Endothelial cell of umbilical vein (primary cell): ENCODE results near the gene AFAP1L2. TPM values are rescaled to one million over a fixed set of nuclear protein-coding genes. Genes with fewer than 3 reads are reported as not detected.

Source experiments
- BruUV-seq: library from RNA; stranded (reverse); fragments of 400-500 nt; replicated peaks from 2 replicates; lab custom pipeline; 2021; lab: Mats Ljungman, UMichigan
- CTCF ChIA-PET: fragments of 300-600, 350-600 bp; sonication (Branson Sonifier 250); formaldehyde crosslinking; loops from one replicate; lab custom pipeline; 2021; ENCODE audit warnings: antibody characterized with exemption, inconsistent platforms; lab: Charles Lee
- POLR2A ChIA-PET: fragments of 300-600, 350-600 bp; sonication (Branson Sonifier 250); formaldehyde crosslinking; loops from one replicate; lab custom pipeline; 2021; ENCODE audit warnings: antibody characterized with exemption, inconsistent platforms; lab: Charles Lee
- DNase-seq: peaks from one replicate; pipeline ENCODE4 v3.0.0-alpha.2; 2011; ENCODE audit warnings: low read depth, low spot score
- FAIRE-seq: peaks from 2 replicates; lab custom pipeline; 2011; peaks lifted over from hg19 to GRCh38; lab: Jason Lieb, UNC
- H2AFZ ChIP-seq: 2 replicates; pipeline ENCODE4 v1.6.0; 2012; ENCODE audit warnings: low read depth, low read length, control low read depth, inconsistent platforms
- H3K27ac ChIP-seq: 2 replicates; pipeline ENCODE4 v1.5.1; 2011; ENCODE audit warnings: low read depth, mild to moderate bottlenecking, control low read depth, low read length, moderate library complexity; ENCODE audit not compliant: insufficient read depth
- H3K27me3 ChIP-seq, 2 experiments: 2 replicates each; pipeline versions ENCODE4 v1.6.0 to v1.6.1; 2011; ENCODE audit warnings: low read length in 2 of 2, mixed read lengths in 1 of 2; ENCODE audit not compliant: control insufficient read depth in 2 of 2, insufficient read depth in 2 of 2
- H3K36me3 ChIP-seq, 2 experiments: 2 replicates in 1 of 2; 3 replicates in 1 of 2; pipeline ENCODE4 v1.5.1; 2011; ENCODE audit warnings: low read length in 2 of 2, mild to moderate bottlenecking in 1 of 2, moderate library complexity in 1 of 2; ENCODE audit not compliant: control insufficient read depth in 2 of 2, insufficient read depth in 2 of 2; ENCODE audit errors: extremely low read depth in 1 of 2
- H3K4me1 ChIP-seq: 3 replicates; pipeline ENCODE4 v1.5.1; 2011; ENCODE audit warnings: mild to moderate bottlenecking, low read length; ENCODE audit not compliant: control insufficient read depth, insufficient read depth; ENCODE audit errors: extremely low read depth
- H3K4me2 ChIP-seq: 2 replicates; pipeline ENCODE4 v1.6.1; 2011; ENCODE audit warnings: low read length, control low read depth, mixed read lengths; ENCODE audit not compliant: insufficient read depth
- H3K4me3 ChIP-seq, 3 experiments: fragments of 200-600 bp in 1 of 3; sonication (generic), shearing (Covaris generic) in 1 of 3; replicated peaks in 1 of 3; 2 replicates each; pipeline ENCODE4 v1.5.1; 2011 to 2016; ENCODE audit warnings: control low read depth in 3 of 3, low read length in 3 of 3, mild to moderate bottlenecking in 2 of 3, inconsistent platforms in 1 of 3, low read depth in 1 of 3, moderate library complexity in 1 of 3; ENCODE audit not compliant: insufficient read depth in 1 of 3
- H3K79me2 ChIP-seq: 2 replicates; pipeline ENCODE4 v1.6.0; 2012; ENCODE audit warnings: low read length, inconsistent platforms; ENCODE audit not compliant: control insufficient read depth, insufficient read depth
- H3K9ac ChIP-seq: replicated peaks from 2 replicates; pipeline ENCODE3; 2011; ENCODE audit warnings: low read length, control low read depth; ENCODE audit not compliant: insufficient read depth; ENCODE audit errors: extremely low read depth
- H3K9me1 ChIP-seq: replicated peaks from 3 replicates; pipeline ENCODE4 v1.6.0; 2011; ENCODE audit warnings: mild to moderate bottlenecking, low read length; ENCODE audit not compliant: control insufficient read depth, insufficient read depth; ENCODE audit errors: extremely low read depth
- H3K9me3 ChIP-seq: replicated peaks from 2 replicates; pipeline ENCODE4 v1.5.1; 2012; ENCODE audit warnings: low read length, inconsistent platforms; ENCODE audit not compliant: control insufficient read depth, insufficient read depth
- H4K20me1 ChIP-seq: replicated peaks from 2 replicates; pipeline ENCODE3; 2011; ENCODE audit warnings: mild to moderate bottlenecking, low read length; ENCODE audit not compliant: control insufficient read depth, insufficient read depth; ENCODE audit errors: extremely low read depth
- CTCF ChIP-seq, 2 donors: IDR thresholded peaks; 1 replicate in 1 of 2; 2 replicates in 1 of 2; pipeline ENCODE4 v1.5.1; 2011; ENCODE audit warnings: low read length in 2 of 2, mild to moderate bottlenecking in 2 of 2, moderate library complexity in 2 of 2, control low read depth in 1 of 2, inconsistent platforms in 1 of 2, low read depth in 1 of 2; ENCODE audit not compliant: insufficient read depth in 1 of 2; ENCODE audit errors: extremely low read depth in 1 of 2
- FOS ChIP-seq: IDR thresholded peaks from 2 replicates; pipeline ENCODE4 v1.6.1; 2011; ENCODE audit warnings: mild to moderate bottlenecking, low read length, moderate library complexity, borderline replicate concordance; ENCODE audit not compliant: insufficient read depth
- GATA2 ChIP-seq: IDR thresholded peaks from 2 replicates; pipeline ENCODE4 v1.7.0; 2011; ENCODE audit warnings: low read depth, mild to moderate bottlenecking, moderate library complexity, mixed read lengths, low read length; ENCODE audit not compliant: insufficient read length, insufficient read depth
- MAX ChIP-seq: IDR thresholded peaks from 2 replicates; pipeline ENCODE4 v1.6.1; 2011; ENCODE audit not compliant: insufficient read depth, insufficient read length
- MYC ChIP-seq: IDR thresholded peaks from one replicate; pipeline ENCODE4 v1.6.1; 2011; ENCODE audit warnings: mild to moderate bottlenecking, low read depth, low read length
- dilution Hi-C: fragments of 300-500 bp; cut with MboI; formaldehyde crosslinking; loops from one replicate; pipeline ENCODE4 v1.15.0; 2019; ENCODE audit warnings: low sequenced_read_pairs; ENCODE audit not compliant: extremely low pct_ligation_motif_present
- intact Hi-C: fragments of 100-400 bp; cut with micrococcal nuclease; formaldehyde crosslinking; loops from one replicate; pipeline ENCODE4 v1.10.0; 2022
- polyA plus RNA-seq, 4 experiments: library from polyadenylated mRNA; depleted of rRNA in 3 of 4; stranded (reverse) in 3 of 4; unstranded in 1 of 4; fragments of >200 nt; gene quantifications; 2 replicates each; pipeline versions ENCODE4 v1.2.1 to v1.2.3, GENCODE V29; 2011 to 2012; ENCODE audit warnings: missing spikeins in 1 of 4
- total RNA-seq: library from RNA; stranded (reverse); gene quantifications from 2 replicates; pipeline ENCODE4 v1.2.3, GENCODE V29; 2021

The AFAP1L2 gene
- total and polyA plus RNA-seq, 2 donors (not counting 3 experiments of a cell fraction or from before 2014, with no cell fraction given): 0.90 to 4.1 TPM

GRCh38 chr10:114427124-114427852, 23.0 kb upstream of the AFAP1L2 start:
- TF ChIP-seq MYC (no peak), MAX (no peak), CTCF (IDR thresholded peaks at IDR 0.05; ENCODE audit: extremely low read depth in 1 of 2, insufficient read depth in 1 of 2, low read depth in 1 of 2, low read length in 2 of 2) (no peak), GATA2 (no peak), FOS (no peak)
- intact Hi-C loops: no loop called here

More at GRCh38 chr10:114427124-114427852, 23.0 kb upstream of the AFAP1L2 start:
- dilution Hi-C loops: no loop called here
- DNase-seq (peak; percentile 65), FAIRE-seq (no peak)
- H3K9ac ChIP-seq: no peak overlapping the region
- no TSS peak for BruUV-seq
- no peak overlapping the region for H3K27ac ChIP-seq
- ChIA-PET CTCF (interaction anchor here (0.7 to 9.9 kb wide), 6 partner anchors 11 to 124 kb away, joined by 3 to 85 read pairs (median 6); no protein-coding TSS in a partner anchor), POLR2A (no interaction called here)
- H3K36me3 ChIP-seq: peaks cover 0 to 2% of the 10 kb centered on the region in 2 experiments
- no peaks in the 10 kb centered on the region for H3K9me3 ChIP-seq
- no peak overlapping the region for H2AFZ ChIP-seq
- H3K79me2 ChIP-seq: no peaks in the 10 kb centered on the region
- peaks cover 0 to 4% of the 10 kb centered on the region in 2 experiments for H3K27me3 ChIP-seq
- H3K9me1 ChIP-seq: no peaks in the 10 kb centered on the region
- H3K4me2 ChIP-seq: no peak overlapping the region
- H4K20me1 ChIP-seq: no peaks in the 10 kb centered on the region
- H3K4me3 ChIP-seq: no peak overlapping the region
- H3K4me1 ChIP-seq: peaks cover 13% of the 10 kb centered on the region
